GM21515 (cell line): ENCODE results near the gene NDUFB6.
"Not testable (repeated sequence)": the region's sequence is repeated elsewhere in the genome, so short reads cannot be mapped to it uniquely, and the experiment has no call there.

Experiments
- ATAC-seq: cut with Tn5 transposase; IDR thresholded peaks from one replicate; pipeline ENCODE4 v1.9.1; 2021; ENCODE audit not compliant: unreplicated experiment

NDUFB6 gene

GRCh38 chr9:32524892-32525708 is 47.9 kb downstream of the NDUFB6 start:
- ATAC-seq = no peak

DNA sequence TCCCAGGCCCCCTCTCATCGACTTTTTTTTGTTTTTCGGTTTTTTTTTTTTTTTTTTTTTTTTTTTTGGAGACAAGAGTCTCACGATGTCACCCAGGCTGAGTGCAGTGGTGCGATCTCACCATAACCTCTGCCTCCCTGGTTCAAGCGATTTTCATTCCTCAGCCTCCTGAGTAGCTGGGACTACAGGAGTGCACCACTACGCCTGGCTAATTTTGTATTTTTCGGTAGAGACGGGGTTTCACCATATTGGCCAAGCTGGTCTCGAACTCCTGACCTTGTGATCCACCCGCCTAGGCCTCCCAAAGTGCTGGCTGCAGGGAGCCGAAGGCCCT is 48.4 kb downstream of the NDUFB6 start:
- not testable (repeated sequence) for ATAC-seq

- ATAC-seq = no peak
These were observed 49.0 kb downstream of the NDUFB6 start for GRCh38 chr9:32523910-32524309.

GRCh38 chr9:32518276-32518675 is 54.7 kb downstream of the NDUFB6 start:
- no peak for ATAC-seq

- ATAC-seq = no peak
These were observed 56.7 kb downstream of the NDUFB6 start for GRCh38 chr9:32516241-32516640.

DNA sequence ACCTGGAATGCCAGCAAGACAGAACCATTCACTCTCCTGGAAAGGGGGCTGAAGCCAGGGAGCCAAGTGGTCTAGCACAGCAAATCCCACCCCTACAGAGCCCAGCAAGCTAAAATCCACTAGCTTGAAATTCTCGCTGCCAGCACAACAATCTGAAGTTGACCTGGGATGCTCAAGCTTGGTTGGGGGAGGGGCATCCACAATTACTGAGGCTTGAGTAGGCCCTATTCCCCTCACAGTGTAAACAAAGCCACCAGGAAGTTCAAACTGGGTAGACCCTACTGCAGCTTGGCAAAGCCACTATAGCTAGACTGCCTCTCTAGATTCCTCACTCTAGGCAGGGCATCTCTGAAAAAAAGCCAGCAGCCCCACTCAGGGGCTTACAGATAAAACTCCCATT is 64.2 kb downstream of the NDUFB6 start:
- ATAC-seq = no peak

GRCh38 chr9:32503008-32503407 is 70.0 kb downstream of the NDUFB6 start:
- no peak for ATAC-seq
